GM13977 (cell line): Measurements from ENCODE around the gene CYP24A1.

ENCODE experiments used
- DNase-seq: peaks from one replicate; pipeline ENCODE4 v3.0.0; 2012; ENCODE audit warnings: low spot score
- CTCF ChIP-seq: IDR thresholded peaks from 2 replicates; pipeline ENCODE4 v1.5.1; 2012; ENCODE audit warnings: mild to moderate bottlenecking, control low read depth; ENCODE audit not compliant: insufficient read depth; ENCODE audit errors: extremely low read depth, missing control alignments
- in situ Hi-C: fragments of 300-500 bp; cut with MboI; formaldehyde crosslinking; loops from one replicate; pipeline ENCODE4 v1.12.0; 2022; ENCODE audit warnings: low sequenced_read_pairs, low pct_unique_long_range_greater_than_20kb, mixed read lengths, inconsistent platforms; ENCODE audit not compliant: unreplicated experiment

CYP24A1 gene

GRCh38 chr20:54189630-54190029, 15.8 kb upstream of the CYP24A1 start:
- DNase-seq, result no peak
- TF ChIP-seq CTCF, result no peak
- in situ Hi-C loops, result loop anchor here (25.0 kb wide), 1 partner anchor 627 kb away; no protein-coding TSS in a partner anchor

- no peak for DNase-seq
- TF ChIP-seq CTCF, result no peak
- in situ Hi-C loops, result loop anchor here (25.0 kb wide), 1 partner anchor 626 kb away; no protein-coding TSS in a partner anchor
Observed at GRCh38 chr20:54188132-54188849, 14.5 kb upstream of the CYP24A1 start.

- DNase-seq, result no peak
- no peak for TF ChIP-seq CTCF
- in situ Hi-C loops, result loop anchor here (25.0 kb wide), 1 partner anchor 623 kb away; no protein-coding TSS in a partner anchor
Observed at GRCh38 chr20:54184904-54185626, 11.3 kb upstream of the CYP24A1 start.

- in situ Hi-C loops, result loop anchor here (25.0 kb wide), 1 partner anchor 622 kb away; no protein-coding TSS in a partner anchor
- no peak for TF ChIP-seq CTCF
Observed at GRCh38 chr20:54184071-54184470, 10.3 kb upstream of the CYP24A1 start.

GRCh38 chr20:54180931-54181330, 7.1 kb upstream of the CYP24A1 start:
- in situ Hi-C loops, result loop anchor here (25.0 kb wide), 1 partner anchor 619 kb away; no protein-coding TSS in a partner anchor
- no peak for TF ChIP-seq CTCF
- DNase-seq, result no peak

More at GRCh38 chr20:54184071-54184470, 10.3 kb upstream of the CYP24A1 start:
- no peak for DNase-seq

- in situ Hi-C loops, result loop anchor here (25.0 kb wide), 1 partner anchor 618 kb away; no protein-coding TSS in a partner anchor
- TF ChIP-seq CTCF, result no peak
- no peak for DNase-seq
Observed at GRCh38 chr20:54179946-54180345, 6.2 kb upstream of the CYP24A1 start.
